GM19455 (cell line): Measurements from ENCODE around the gene PNKD.

Source experiments
- ATAC-seq: cut with Tn5 transposase; IDR thresholded peaks from one replicate; pipeline ENCODE4 v1.9.1; 2021; ENCODE audit not compliant: unreplicated experiment

The PNKD gene

GRCh38 chr2:218394298-218395089, 124.2 kb downstream of the PNKD start:
- ATAC-seq = no peak

DNA sequence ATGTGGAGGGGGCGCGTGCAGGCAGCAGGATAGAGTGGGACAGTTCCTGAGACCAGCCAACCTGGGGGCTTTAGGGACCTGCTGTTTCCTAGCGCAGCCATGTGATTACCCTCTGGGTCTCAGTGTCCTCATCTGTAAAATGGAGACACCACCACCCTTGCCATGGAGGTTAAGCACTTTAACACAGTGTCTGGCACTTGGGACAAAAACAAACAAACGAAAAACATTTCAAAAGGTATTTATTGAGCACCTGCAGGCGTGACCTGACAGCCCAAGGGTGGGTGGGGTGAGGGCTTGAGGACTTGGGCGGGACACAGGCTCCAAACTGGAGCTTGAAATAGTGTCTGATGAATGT, 124.7 kb downstream of the PNKD start:
- no peak for ATAC-seq

GRCh38 chr2:218395456-218395825, 125.1 kb downstream of the PNKD start:
- ATAC-seq = no peak

- ATAC-seq = peak; percentile 48
Observed at GRCh38 chr2:218395826-218396687, 125.7 kb downstream of the PNKD start.
